Nephron progenitor cell (in vitro differentiated cells): ENCODE data around the gene A2M.

ENCODE experiments used
- DNase-seq: peaks from one replicate; pipeline ENCODE4 v3.0.0; 2021
- H3K27ac Mint-ChIP-seq: 2 replicates; pipeline ENCODE4 v1.8.0; 2021; ENCODE audit warnings: mild to moderate bottlenecking, moderate library complexity, mixed read lengths
- H3K27me3 Mint-ChIP-seq: 2 replicates; pipeline ENCODE4 v1.8.0; 2021; ENCODE audit warnings: mild to moderate bottlenecking, low read depth, mixed read lengths; ENCODE audit not compliant: poor library complexity
- H3K36me3 Mint-ChIP-seq: 2 replicates; pipeline ENCODE4 v1.8.0; 2021; ENCODE audit warnings: low read depth, mixed read lengths
- H3K4me1 Mint-ChIP-seq: 2 replicates; pipeline ENCODE4 v1.8.0; 2021; ENCODE audit warnings: mixed read lengths
- H3K4me3 Mint-ChIP-seq: 2 replicates; pipeline ENCODE4 v1.8.0; 2021; ENCODE audit warnings: mild to moderate bottlenecking, moderate library complexity, mixed read lengths
- H3K9me3 Mint-ChIP-seq: 2 replicates; pipeline ENCODE4 v1.8.0; 2021; ENCODE audit warnings: mild to moderate bottlenecking, moderate library complexity, mixed read lengths
- CTCF ChIP-seq: fragments of 200-600 bp; sonication (generic); IDR thresholded peaks from 2 replicates; pipeline ENCODE4 v1.5.0; 2021; ENCODE audit warnings: antibody characterized with exemption

A2M gene

DNA sequence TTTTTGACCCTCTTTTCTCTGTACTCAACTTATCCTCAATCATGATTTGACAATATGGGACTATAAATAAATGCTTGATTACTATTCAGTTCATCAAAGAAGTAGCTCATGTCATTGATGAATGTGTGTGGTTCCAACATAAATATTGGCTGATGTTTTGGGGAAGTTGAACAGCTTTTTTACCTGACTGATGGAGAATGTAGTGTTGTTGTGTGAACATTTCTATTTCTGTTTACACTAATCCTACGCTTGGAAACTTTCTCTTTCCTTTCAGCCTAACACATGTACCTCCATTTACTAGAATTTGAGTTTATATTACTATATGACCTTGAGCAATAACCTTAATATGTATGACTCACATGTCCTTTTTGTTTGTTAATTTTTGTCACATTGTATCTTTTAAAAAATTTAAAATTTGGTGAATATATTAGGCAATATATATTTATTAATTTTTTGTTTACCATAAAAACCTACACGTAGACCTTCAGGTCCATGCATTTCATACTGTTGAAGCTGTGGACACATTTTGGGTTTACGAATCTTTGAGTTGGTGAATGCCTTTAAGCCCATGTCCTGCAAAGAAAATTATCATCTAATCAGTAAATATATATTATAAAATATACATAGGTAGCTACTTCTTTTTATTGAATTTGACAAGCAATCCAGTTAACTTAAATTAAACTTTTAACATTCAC is 21.1 kb downstream of the A2M start:
- Mint-ChIP-seq H3K9me3 (no peaks in the 10 kb centered on the region), H3K27ac (no peak overlapping the region), H3K4me1 (no peaks in the 10 kb centered on the region), H3K4me3 (no peak overlapping the region), H3K27me3 (peaks cover 4% of the 10 kb centered on the region), H3K36me3 (no peaks in the 10 kb centered on the region)
- TF ChIP-seq CTCF, result no peak
- no peak for DNase-seq

DNA sequence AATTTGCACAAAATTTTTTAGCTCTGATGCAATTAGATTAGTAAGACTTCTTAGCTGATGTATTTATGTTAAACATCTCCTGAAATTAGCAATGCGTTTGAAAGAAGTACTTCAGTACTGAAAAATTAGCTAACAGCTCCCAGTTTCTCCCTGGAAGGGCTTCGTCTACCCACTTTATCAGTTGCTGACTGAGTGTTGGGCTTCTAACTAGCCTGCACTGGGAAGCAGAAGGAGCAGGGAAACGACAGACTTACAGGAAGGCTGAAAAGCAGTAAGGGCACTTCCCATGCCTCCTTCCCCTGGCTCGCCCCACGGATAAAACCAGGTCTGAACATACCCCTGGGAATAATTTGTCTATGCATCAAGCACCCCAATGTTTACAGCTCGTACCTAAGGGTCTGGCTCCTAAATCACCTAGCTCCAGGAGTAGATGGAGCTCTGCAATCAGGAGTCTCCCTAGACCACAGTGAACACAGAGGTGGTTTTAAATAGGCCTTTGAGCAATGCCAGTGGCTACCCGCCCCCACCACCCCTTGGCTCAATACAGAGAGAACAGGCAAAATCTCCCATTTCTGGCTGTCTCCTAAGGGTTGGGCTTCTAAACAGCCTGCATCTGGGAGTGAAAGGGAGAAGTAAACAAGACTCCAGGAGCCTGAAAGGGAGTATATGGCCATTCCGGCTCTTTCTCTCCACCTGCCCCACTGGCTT is 23.7 kb downstream of the A2M start:
- H3K27ac Mint-ChIP-seq, result peak overlapping the region; percentile 33
- no peak overlapping the region for H3K4me3 Mint-ChIP-seq
- H3K36me3 Mint-ChIP-seq, result no peaks in the 10 kb centered on the region
- no peaks in the 10 kb centered on the region for H3K27me3 Mint-ChIP-seq
- H3K4me1 Mint-ChIP-seq, result no peaks in the 10 kb centered on the region
- no peak for DNase-seq
- no peaks in the 10 kb centered on the region for H3K9me3 Mint-ChIP-seq
- no peak for TF ChIP-seq CTCF

GRCh38 chr12:9090220-9090619 is 25.5 kb downstream of the A2M start:
- DNase-seq, result no peak
- TF ChIP-seq CTCF, result no peak
- no peaks in the 10 kb centered on the region for H3K4me1 Mint-ChIP-seq
- no peak overlapping the region for H3K27ac Mint-ChIP-seq
- peaks cover 7% of the 10 kb centered on the region for H3K27me3 Mint-ChIP-seq
- H3K4me3 Mint-ChIP-seq, result no peak overlapping the region
- H3K9me3 Mint-ChIP-seq, result peaks cover under 1% of the 10 kb centered on the region
- no peaks in the 10 kb centered on the region for H3K36me3 Mint-ChIP-seq

- no peak for DNase-seq
- Mint-ChIP-seq H3K36me3 (peaks cover 8% of the 10 kb centered on the region), H3K9me3 (peaks cover 28% of the 10 kb centered on the region), H3K4me3 (no peak overlapping the region), H3K27me3 (peaks cover 7% of the 10 kb centered on the region), H3K27ac (no peak overlapping the region), H3K4me1 (no peaks in the 10 kb centered on the region)
- no peak for TF ChIP-seq CTCF
Observed at GRCh38 chr12:9087087-9087835, 28.5 kb downstream of the A2M start.

- no peak overlapping the region for H3K27ac Mint-ChIP-seq
- H3K9me3 Mint-ChIP-seq, result peaks cover 38% of the 10 kb centered on the region
- H3K36me3 Mint-ChIP-seq, result peaks cover 13% of the 10 kb centered on the region
- peaks cover 7% of the 10 kb centered on the region for H3K27me3 Mint-ChIP-seq
- H3K4me1 Mint-ChIP-seq, result no peaks in the 10 kb centered on the region
- no peak for DNase-seq
- H3K4me3 Mint-ChIP-seq, result no peak overlapping the region
- no peak for TF ChIP-seq CTCF
Observed at GRCh38 chr12:9086087-9086486, 29.6 kb downstream of the A2M start.
